GM21447 (cell line): ENCODE measurements around the gene ANO9.
"Not testable (repeated sequence)": the region's sequence is repeated elsewhere in the genome, so short reads cannot be mapped to it uniquely, and the experiment has no call there.

ENCODE experiments used
- ATAC-seq: cut with Tn5 transposase; IDR thresholded peaks from one replicate; pipeline ENCODE4 v1.9.1; 2021; ENCODE audit not compliant: unreplicated experiment

ANO9 gene

DNA sequence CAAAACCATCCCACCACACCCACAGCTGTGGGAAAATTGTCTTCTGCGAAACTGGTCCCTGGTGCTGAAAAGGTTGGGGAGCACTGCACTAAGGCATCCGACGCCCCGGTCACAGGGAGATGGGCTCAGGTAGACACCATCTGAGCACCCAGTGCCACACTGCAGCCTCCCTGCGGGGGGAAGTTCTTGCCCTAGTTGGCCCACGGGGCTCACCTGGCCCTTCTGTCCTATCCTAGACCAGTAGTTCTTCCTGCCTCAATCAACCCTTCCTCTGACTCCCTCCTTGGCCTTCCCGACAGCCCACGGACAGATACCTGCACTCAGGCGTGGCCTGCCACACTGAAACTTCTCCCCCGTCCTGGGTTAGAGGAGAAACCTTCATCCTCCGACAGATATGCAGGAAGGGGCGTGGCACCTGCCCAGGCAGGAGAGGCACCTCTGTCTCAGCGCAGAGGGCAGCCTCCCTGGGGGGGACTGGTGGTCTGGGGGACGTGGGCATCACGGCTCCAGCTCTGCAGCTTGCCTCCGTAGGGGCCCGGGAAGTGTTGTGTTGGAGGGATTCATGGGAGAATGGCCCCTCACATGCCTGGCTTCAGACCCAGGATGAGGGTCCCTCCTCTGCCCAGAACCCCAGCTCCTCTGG is 4.5 kb downstream of the ANO9 start:
- ATAC-seq: no peak

DNA sequence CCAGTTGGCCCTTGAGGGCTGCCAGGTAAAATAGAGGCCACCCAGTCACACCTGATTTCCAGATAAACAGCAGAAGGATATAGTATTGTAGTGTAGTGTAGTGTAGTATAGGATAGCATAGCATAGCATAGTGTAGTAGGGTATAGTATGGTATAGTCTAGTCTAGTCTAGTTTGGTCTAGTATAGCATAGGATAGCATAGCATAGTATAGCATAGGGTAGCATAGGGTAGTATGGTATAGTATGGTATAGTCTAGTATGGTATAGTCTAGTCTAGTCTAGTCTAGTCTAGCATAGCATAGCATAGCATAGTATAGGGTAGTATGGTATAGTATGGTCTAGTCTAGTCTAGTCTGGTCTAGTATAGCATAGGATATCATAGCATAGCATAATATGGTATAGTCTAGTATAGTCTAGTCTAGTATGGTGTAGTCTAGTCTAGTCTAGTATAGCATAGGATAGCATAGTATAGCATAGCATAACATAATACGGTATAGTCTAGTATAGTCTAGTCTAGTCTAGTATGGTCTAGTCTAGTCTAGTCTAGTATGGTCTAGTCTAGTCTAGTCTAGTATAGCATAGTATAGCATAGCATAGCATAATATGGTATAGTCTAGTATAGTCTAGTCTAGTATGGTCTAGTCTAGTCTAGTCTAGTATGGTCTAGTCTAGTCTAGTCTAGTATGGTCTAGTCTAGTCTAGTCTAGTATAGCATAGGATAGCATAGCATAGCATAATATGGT is 6.6 kb downstream of the ANO9 start:
- ATAC-seq: not testable (repeated sequence)

DNA sequence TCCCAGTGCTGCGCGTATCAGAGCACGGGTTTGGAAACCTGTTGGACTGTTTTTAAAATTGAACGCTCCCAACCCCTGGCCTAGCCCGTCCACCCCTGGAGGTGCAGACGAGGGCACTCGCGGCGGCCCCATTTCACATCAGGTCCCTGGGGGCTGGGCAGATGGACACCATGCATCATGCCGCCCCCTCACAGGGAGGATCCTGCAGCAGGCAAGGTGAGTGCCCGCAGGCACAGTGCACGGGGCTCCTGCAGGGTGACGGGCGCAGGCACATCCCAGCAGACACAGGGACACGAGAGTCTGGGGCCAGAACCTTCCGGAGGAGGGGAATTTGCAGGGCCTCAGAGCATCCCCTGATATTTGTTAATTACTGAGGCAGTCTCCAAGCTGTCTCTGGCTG is 7.3 kb downstream of the ANO9 start:
- no peak for ATAC-seq

DNA sequence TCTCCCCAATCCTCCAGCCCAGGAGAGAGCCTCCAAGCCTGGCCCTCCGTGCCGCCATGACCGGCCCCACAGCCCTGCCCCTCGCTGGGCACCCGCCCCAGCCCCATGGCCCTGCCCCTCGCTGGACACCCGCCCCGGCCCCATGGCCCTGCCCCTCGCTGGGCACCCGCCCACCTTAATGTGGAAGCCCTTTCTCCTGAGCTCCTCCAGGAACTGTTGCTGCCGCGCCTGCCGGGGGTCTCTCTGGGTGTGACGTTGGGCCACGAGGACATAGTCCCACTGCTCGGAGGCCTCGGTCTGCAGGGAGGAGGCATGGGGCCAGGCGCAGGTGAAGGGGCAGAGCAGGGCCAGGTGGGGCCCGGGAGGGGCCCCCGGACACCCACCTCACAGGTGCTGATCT is 8.2 kb downstream of the ANO9 start:
- no peak for ATAC-seq

DNA sequence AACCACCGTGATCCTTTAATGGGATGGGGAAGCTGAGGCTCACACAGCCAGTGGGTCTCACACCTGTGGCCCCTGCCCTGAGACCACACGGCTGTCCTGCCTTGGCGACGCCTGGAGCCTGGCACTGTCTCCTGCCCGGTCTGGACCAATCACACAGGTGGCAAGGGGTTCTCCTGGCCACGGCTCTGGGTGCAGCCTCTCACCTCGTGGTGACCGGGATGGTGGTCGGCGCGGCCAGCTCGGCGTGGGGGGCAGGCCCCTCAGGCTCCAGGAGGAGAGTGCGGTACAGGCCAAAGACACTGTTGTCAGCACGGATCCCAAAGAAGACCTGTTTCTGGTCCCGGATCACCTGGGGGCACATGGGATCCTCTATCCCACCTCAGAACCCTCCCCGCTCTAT is 8.7 kb downstream of the ANO9 start:
- ATAC-seq: no peak

DNA sequence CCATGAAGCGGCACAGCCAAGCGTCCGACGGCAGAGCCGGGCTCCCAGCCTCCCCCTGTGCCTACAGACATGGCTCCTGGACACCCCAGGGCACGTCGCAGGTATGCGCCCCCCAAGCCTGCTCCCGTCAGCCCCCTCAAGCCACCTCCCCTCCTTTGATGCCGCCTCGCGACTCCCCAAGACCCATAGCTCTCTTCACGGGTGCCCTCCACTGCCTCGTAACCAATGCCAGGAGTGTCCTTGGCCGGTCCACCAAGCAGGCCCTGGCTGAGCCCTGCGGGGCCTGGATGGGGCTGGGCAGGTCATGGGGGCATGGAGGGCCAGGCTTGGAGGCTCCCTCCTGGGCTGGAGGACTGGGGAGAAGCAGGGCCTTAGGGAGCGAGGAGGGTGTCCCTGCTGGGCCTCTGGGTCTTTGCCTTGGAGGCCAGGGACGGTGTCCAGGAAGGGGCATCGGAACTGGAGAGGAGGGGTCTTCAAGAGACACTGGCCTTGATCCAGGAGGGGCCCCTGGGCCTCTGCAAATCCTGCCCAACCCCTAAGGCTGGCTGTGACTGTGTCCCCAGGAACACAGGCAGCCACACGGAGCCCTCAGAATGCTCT is 9.2 kb downstream of the ANO9 start:
- no peak for ATAC-seq

DNA sequence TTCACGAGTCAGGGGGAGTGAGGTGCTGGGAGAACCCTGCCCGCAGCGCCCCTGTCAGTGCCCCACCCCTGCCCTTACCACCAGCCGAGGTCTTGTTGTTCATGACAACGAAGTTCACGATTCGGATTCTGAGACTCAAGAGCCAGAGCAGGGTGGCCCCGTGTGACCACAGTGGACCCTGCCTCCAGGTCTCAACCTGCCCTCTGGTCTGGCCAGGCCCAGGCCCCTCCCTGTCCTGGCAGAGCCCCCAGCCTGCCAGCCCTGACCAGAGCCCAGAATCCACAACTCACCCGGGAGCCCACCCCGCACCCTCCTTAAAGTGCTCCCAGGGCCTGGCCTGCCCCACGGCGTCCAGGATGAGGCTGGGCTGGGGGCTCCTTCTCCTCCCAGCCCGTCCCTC is 9.9 kb downstream of the ANO9 start:
- no peak for ATAC-seq

DNA sequence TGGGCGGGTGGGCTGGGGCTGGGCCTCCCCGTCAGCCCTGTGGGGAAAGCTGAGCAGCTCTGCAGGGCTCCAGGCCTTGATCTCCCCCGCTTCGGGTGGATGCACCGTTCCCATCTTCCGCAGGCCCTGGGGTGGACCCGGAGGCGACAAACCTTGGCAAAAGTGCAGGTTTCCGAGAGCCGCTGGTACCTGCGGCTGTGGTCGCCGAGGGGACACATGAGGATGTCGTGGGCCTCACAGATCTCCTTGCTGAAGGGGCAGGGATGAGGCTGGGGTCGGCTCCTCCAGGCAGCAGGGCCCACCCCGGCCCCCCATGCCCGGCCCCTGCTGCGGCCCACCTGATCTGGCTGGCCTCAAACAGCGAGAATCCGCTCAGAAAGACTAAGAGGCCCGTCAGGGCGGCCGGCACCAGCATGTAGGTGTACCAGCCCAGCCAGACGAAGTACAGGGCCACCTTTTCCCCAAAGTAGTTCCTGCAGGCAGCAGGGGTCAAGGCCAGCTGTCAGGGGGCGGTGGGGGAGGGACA is 11.8 kb downstream of the ANO9 start:
- no peak for ATAC-seq

DNA sequence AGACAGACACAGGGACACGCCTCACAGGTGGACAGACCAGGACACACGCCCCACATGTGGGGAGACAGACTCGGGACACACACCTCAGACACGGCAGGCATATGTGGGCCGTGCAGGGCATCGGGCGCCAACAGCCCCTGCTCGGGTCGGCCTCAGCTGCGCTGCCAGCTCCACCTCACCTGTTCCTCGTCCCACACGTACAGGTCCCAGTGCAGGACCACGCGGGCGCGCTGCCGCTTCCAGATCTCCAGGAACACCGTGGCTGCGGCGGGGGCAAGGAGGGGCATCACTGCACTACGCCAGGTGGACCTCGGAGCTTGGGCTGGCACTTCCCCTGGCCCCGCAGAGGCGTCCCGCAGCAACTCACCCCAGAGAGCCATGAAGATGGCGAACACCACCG is 12.4 kb downstream of the ANO9 start:
- no peak for ATAC-seq

DNA sequence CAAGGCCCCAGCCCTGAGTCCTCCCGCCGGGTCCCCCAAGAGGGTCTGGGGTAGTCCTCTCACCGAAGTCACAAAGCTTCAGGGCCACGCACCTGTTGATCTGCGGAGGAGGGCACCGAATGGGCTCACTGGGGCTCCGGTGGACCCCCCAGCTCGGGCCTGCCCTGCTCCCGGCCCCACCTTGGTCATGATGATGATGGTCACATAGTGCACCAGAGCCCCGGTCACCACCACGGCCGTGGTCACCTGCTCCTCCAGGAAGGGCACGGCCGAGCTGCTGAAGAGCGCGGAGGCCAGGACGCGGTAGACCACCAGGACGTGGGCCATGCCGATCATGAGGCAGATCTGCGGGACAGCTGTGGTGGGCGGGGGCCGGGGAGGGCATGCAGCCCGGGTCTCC is 13.5 kb downstream of the ANO9 start:
- no peak for ATAC-seq

DNA sequence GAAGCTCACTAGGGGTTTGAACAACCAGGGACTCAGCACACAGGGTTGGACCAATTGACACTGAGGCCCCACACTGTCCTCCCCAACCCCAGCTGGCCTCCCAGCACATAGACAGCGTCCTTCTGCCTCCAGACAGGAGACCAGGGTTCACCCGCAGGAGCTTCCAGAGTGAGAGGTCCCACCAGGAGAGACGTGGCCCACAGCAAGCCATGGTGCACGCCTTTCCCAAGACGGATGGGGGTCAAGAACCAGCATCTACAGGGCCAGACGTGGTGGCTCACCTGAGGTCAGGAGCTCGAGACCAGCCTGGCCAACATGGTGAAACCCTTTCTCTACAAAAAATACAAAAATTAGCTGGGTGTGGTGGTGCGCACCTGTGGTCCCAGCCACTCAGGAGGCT is 15.0 kb downstream of the ANO9 start:
- no peak for ATAC-seq

DNA sequence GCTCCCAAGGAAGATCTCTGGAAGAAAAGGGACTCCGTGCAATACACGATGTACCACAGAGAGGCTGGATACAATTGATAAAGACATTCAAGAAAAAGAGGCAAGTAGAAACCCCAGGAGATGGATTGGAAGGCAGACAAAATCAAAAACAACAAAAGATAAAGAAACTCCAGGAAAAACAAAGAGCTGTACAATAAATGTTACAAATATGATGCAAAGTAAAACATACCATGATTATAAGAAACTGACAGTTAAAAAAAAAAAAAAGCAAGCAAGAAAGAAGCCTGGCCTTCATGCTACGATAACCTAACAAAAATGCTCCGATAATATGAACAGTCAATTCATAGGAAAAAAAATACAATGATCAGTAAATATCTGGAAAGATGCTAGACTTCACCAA is 16.5 kb downstream of the ANO9 start:
- ATAC-seq: no peak

DNA sequence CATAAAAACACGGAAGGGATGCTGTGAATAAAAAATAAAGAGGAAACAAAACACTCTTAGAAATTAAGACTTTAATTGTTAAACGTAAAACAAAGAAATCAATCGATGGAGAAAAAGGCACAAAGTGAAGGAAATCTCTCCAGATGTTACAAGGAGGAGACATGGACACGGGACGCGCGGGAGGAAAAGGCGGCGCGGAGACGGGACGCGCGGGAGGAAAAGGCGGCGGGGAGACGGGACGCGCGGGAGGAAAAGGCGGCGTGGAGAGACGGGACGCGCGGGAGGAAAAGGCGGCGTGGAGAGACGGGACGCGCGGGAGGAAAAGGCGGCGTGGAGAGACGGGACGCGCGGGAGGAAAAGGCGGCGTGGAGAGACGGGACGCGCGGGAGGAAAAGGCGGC is 17.0 kb downstream of the ANO9 start:
- not testable (repeated sequence) for ATAC-seq

DNA sequence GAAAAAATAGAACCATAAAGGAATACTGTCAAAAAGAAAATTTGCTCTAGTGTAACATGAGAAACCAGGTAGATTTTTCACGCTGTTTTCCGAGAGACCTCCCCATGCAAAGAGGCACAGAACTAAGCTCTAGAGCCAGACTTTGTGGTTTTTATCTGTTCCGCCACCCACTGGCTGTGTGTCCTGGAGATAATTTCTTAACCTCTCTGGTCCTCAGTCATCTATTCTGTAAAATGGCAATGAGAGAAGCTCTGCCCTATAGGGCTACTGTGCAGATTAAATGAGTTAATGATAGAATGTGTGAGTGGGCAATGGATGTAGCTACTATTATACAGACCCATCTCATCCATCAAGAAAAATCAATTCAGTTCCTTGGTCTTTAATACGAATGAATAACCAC is 17.6 kb downstream of the ANO9 start:
- ATAC-seq: no peak

DNA sequence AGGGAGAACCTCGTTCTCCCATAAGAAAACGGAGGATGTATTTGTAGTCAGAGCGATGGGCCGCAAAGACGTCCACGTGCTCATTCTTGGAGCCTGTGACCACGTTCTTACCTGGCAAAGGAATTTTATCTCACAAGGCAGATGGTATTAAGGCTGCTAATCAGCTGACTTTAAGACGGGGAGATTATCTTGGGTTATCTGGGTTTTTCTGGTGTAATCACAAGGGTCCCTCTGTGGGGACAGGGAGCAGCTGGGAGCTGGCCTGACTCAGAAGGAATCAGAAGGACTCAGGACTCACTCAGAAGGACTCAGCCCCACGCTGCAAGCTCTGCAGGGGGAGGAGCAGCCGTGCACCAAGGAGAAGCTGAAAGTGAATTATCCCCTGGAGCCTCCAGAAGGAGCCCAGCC is 19.6 kb downstream of the ANO9 start:
- ATAC-seq: no peak

DNA sequence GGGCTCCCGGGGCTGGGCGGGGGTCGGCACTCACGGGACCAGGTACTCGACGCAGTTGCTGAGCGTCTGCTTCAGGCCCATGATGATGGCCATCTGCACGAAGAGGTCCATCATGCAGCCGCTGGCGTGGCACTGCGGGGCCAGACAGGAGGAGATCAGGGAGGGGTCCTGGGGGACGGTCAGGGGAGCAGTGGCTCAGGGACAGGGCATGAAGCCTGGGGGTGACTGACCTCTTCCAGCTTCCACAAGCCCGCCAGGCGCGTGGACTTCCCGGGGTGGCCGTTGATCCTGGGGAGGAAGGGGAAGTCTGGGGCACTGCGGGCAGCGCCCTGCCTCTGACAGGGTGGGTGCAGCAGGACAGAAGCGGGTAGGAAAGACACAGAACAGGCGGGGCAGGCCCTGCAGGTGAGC is 20.9 kb downstream of the ANO9 start:
- ATAC-seq: no peak

DNA sequence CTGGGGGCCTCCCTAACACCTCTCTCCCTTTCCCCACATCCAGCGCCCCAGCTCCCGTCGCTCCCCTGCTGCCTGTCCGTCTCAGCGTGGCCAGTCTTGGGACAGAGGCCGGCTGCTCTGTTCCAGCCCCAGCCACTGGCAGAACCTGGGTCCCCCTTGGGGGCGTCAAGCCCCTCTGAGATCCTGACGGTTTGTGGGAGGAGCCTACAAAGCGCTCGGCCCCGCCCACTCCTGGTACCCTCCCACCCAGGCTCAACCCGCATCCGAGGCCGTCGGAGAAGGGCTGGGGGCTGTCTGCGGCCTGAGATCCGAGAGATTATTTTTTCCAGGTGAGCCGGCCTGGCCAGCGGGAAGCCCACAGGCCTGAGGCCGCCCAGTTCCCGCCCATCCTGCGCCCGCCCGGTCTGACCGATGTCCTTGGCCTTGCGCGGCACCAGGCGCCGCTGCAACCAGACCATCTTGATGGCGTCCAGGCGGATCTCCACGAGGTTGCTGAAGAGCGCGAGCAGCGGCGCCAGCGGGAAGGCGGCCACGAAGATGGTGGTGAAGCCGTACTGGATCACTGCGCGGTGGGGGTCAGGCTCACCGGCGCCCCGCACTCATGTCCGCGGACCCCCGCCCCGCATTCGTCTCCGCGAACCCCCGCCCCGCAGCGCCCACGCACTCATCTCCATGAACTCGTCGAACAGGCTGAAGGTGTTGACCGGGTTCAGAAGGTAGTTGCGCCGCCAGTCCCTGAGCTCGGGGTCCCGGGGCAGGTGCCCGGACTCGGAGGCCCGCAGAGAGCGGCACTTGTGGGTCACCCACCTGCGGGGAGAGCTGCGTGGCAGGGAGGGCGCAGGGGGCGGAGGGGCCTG is 21.5 kb downstream of the ANO9 start:
- ATAC-seq: no peak

DNA sequence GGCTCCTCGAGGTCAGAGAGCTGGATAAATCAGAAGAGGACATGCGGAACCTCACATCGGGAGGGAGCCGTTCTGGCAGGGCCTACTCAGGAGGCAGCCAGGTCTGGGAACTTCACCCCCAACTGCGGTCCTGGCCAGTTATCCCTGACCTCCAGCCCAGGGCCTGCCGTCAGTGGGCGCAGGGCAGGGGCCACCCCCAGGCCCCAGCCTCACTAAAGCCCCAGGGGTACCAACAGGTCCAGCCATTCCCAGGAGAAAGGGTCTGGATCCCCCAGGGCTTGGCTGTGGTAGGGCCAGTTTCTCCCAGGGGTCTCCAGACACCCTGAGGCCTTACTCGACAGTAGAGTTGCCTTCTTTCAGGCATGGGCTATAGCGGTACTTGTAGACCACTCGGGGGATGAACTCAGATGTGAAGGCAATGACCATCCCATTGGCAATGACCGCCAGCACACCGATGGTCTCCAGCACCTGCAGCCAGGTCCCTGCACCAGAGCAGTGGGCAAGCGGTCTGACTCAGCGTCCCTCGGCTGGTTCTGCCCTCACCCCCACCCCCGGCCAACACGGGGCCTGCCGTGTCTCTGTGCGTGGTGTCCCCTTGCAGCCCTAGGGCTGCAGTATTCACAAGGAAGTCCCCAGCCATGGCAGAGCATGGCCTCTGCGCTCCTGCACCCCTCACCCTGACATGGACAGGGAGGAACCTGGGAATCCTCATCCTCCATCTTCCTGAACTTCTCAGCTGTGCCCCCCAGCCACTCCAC is 22.4 kb downstream of the ANO9 start:
- no peak for ATAC-seq

DNA sequence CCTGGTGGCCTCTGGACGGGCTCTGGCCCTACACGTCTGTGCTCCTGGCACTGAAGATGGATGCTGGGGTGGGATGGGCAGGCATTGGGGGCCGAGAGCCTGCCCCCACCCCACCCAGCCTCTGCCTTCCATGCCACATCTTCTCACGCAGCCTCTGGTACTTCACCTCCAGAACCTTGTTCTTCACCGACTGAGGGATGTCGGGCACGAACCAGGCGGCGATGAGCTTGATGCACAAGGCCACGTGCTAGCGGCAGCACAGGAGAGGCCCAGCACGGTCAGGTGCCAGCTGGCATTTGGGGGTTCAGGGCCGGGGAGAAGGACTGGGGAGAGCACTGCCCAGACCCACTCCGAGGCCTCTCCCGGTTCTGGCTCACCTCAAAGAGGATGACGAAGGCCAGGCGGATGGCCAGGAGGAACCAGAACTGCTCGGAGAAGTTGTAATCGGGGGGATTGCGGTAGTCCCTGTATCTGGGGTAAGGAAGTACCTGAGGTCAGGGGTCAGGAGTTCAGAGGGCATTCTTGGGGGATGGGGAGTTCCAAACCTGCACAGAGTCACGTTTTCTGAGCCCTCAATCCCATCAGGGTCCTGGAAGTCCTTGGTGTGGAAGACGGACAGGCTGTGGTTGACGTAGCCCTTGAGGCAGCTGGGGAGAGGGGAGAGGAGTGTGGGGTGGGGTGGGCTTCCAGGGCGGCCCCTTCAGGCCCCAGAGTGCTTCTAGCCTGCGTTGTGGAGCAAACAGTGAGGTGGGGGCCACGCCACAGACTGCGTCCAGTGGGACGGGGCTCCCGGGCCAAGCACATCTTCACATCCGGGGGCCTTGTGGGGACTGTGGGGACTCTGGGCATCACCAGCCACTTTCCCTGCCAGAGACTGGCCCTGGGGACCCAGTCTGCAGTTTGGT is 23.2 kb downstream of the ANO9 start:
- no peak for ATAC-seq
